Activated CD4-positive, alpha-beta memory T cell treated with anti-CD3 and anti-CD28 coated beads for 36 hours (primary cell): Measurements from ENCODE around the gene SEMA3B. TPM values are rescaled to one million over a fixed set of nuclear protein-coding genes. Genes with fewer than 3 reads are reported as not detected.

Source experiments
- CTCF ChIA-PET: fragments of 350-600 bp; sonication (Branson Sonifier 250); formaldehyde crosslinking; loops from one replicate; lab custom pipeline; 2021; ENCODE audit warnings: antibody characterized with exemption, inconsistent platforms; lab: Charles Lee
- POLR2A ChIA-PET: fragments of 350-600 bp; sonication (Branson Sonifier 250); formaldehyde crosslinking; loops from one replicate; lab custom pipeline; 2021; ENCODE audit warnings: antibody characterized with exemption; lab: Charles Lee
- DNase-seq: peaks from one replicate; pipeline ENCODE4 v3.0.0-alpha.2; 2020
- H3K27ac Mint-ChIP-seq: one replicate; pipeline ENCODE4 v1.8.0; 2021; ENCODE audit warnings: mixed read lengths
- H3K27me3 Mint-ChIP-seq: one replicate; pipeline ENCODE4 v1.8.0; 2021; ENCODE audit warnings: mixed read lengths
- H3K36me3 Mint-ChIP-seq: one replicate; pipeline ENCODE4 v1.8.0; 2021; ENCODE audit warnings: mixed read lengths
- H3K4me1 Mint-ChIP-seq: one replicate; pipeline ENCODE4 v1.8.0; 2021; ENCODE audit warnings: low read depth, mixed read lengths
- H3K4me3 Mint-ChIP-seq: one replicate; pipeline ENCODE4 v1.8.0; 2021; ENCODE audit warnings: mild to moderate bottlenecking, mixed read lengths
- H3K9me3 Mint-ChIP-seq: one replicate; pipeline ENCODE4 v1.8.0; 2021; ENCODE audit warnings: mixed read lengths
- intact Hi-C: fragments of 100-400 bp; cut with micrococcal nuclease; formaldehyde crosslinking; loops from one replicate; pipeline ENCODE4 v1.15.1; 2023
- total RNA-seq, 2 experiments: library from RNA; stranded (reverse); gene quantifications; one replicate each; pipeline ENCODE4 v1.2.3, GENCODE V29; 2021

Gene SEMA3B
- total RNA-seq, 2 experiments from 2014 or later, result 0.86 to 0.97 TPM

DNA sequence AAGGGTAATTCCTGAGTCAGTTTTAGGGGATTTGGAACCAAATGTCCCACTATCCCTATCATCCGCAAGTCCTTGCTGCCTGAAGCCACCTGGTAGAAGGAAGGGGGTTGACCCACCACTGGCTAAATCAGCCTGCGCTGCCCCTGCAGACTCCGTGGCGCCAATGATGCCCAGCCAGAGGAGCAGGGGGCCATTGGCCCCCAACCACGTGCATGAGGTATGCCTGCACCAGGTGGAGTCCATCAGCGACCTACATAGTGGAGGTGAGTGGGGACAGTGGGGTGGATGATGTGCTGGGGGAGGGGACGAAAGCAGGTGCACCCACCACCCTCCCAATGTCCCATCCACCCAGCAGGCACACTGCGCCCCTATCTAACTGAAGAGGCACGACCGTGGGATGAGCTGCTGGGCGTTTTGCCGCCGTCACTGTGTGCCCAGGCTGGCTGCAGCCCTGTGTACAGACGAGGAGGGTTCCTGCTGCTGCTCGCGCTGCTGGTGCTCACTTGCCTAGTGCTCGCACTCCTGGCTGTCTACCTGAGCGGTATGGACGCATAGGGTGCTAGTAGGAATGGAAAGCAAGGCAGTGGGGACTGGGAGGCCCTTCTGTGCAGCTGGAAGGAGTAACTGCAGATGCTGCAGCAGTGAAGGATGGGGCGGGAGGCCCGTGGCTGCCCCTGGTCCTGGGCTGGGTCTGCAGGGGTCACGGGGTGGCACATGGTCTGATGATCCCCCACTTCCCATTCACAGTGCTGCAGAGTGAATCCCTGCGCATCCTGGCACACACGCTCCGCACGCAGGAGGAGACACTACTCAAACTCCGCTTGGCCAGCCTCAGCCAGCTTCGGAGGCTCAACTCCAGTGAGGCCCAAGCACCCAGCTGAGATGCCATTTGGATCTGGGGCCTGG is 17.6 kb downstream of the SEMA3B start:
- Mint-ChIP-seq H3K36me3 (peaks cover 28% of the 10 kb centered on the region), H3K27me3 (no peaks in the 10 kb centered on the region), H3K4me1 (peaks cover 10% of the 10 kb centered on the region), H3K9me3 (no peaks in the 10 kb centered on the region), H3K4me3 (no peak overlapping the region), H3K27ac (no peak overlapping the region)
- POLR2A ChIA-PET, result no interaction called here
- intact Hi-C loops, result no loop called here
- CTCF ChIA-PET, result no interaction called here
- DNase-seq, result no peak

DNA sequence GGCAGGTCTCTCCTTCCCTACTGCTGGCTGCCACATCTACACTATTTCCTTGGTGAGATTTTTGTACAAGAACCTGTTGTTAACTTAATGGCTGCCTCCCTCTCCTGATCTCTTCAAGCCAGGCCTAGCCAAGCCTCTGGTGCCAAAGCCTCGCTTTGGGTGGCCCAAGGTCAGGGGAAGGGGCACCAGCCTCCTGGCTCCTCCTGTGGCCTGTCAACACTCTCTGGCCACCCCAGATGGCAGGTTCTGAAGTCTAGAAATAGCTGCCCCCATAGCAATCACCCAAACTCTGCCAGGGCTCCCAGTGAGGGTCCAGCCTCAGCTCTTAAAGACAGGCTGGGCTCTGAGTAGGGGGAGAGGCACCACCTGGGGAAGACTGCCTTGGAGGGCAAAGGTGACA is 18.3 kb downstream of the SEMA3B start:
- intact Hi-C loops, result no loop called here
- Mint-ChIP-seq H3K9me3 (no peaks in the 10 kb centered on the region), H3K27ac (no peak overlapping the region), H3K4me3 (no peak overlapping the region), H3K27me3 (no peaks in the 10 kb centered on the region), H3K36me3 (peaks cover 28% of the 10 kb centered on the region), H3K4me1 (peaks cover 10% of the 10 kb centered on the region)
- CTCF ChIA-PET, result no interaction called here
- POLR2A ChIA-PET, result no interaction called here
- no peak for DNase-seq

DNA sequence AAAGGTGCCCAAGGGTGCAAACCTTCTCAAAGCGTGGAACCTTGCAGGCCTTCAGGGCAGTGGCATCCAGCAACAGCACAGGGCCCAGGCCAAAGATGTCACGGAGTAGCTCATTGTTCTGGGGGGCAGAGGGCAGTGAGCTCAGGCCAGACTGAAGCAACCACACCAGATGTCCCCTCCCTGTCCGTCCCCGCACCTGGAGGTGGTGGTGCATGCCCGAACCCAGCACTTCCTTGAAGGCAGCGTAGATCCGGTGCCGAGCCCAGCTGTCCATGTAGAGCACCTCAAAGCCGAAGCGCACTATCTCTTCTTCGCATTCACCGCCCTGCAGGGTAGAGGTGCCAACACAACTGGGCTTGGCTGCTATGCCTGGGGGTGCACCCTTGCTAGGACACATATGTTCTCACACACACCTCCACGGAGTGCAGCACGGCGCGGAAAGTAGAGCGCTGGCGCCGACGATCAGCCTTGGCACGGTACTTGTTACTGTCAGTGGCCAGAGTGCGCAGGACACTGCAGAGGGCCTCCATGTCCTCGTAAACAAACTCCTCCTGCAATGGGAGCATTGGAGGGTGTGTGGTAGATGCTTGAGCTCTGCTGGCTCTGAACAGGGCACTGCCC is 19.6 kb downstream of the SEMA3B start:
- intact Hi-C loops, result no loop called here
- ChIA-PET CTCF (interaction anchor here (1.2 kb wide), 1 partner anchor 28 kb away, joined by 4 read pairs; no protein-coding TSS in a partner anchor), POLR2A (interaction anchor here (2.1 kb wide), 1 partner anchor 10 kb away, joined by 16 read pairs; the partner anchor contains the start of gene LSMEM2)
- Mint-ChIP-seq H3K27me3 (no peaks in the 10 kb centered on the region), H3K9me3 (no peaks in the 10 kb centered on the region), H3K36me3 (peaks cover 28% of the 10 kb centered on the region), H3K4me1 (peaks cover 19% of the 10 kb centered on the region), H3K4me3 (no peak overlapping the region), H3K27ac (no peak overlapping the region)
- DNase-seq, result no peak

DNA sequence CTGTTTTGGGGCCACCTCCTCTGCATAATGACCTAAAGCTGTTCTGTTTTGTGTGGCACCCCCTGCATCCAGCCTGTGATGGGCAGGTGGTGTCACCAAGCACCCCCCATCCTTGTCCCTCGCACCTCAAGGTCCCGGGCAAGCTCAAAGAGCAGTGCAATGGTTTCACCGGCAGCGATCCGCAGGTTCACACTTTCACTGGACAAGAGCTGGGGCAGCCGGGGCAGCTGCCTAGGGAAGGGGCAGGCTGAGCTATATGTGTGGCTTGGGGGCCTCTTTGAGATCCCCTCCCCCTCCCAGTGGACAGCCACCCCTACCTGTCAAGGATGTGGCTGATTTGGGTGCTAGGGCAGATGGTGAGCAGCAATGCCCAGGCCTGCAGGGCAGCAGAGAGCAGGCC is 20.2 kb downstream of the SEMA3B start:
- no peak for DNase-seq
- CTCF ChIA-PET, result interaction anchor here (0.7 to 1.7 kb wide), 4 partner anchors 14 to 36 kb away, joined by 3 to 5 read pairs (median 4); no protein-coding TSS in a partner anchor
- H3K9me3 Mint-ChIP-seq, result no peaks in the 10 kb centered on the region
- H3K27ac Mint-ChIP-seq, result no peak overlapping the region
- peaks cover 19% of the 10 kb centered on the region for H3K4me1 Mint-ChIP-seq
- POLR2A ChIA-PET, result interaction anchor here (2.1 kb wide), 1 partner anchor 11 kb away, joined by 16 read pairs; the partner anchor contains the start of gene LSMEM2
- no peak overlapping the region for H3K4me3 Mint-ChIP-seq
- no peaks in the 10 kb centered on the region for H3K27me3 Mint-ChIP-seq
- peaks cover 28% of the 10 kb centered on the region for H3K36me3 Mint-ChIP-seq
- intact Hi-C loops, result no loop called here

DNA sequence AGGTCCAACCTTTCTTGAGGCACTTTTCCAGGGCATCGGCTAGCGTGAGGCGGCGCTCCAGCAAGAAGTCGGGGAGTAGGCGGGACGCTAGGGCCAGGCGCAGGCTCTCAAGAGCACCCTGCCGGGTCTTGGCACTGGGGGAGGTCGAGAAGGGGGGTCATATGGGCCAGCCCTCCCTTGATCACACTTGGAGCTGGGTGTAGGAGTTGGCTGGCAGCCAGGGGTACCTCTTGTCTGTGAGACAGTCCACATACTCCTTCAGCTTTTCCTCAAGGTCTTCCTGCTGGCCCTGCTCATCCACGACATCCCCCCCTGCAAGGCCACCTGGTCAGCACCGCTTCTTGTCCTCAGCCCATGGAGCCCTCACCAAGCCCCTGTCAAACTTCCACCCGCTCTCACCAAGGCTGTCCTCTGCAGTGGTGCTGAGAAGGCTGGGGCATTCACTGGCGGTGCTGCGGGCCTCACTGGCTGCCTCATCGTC is 21.3 kb downstream of the SEMA3B start:
- intact Hi-C loops, result no loop called here
- H3K27me3 Mint-ChIP-seq, result no peaks in the 10 kb centered on the region
- H3K36me3 Mint-ChIP-seq, result peaks cover 28% of the 10 kb centered on the region
- H3K9me3 Mint-ChIP-seq, result no peaks in the 10 kb centered on the region
- H3K4me3 Mint-ChIP-seq, result peak overlapping the region; percentile 92
- no peak for DNase-seq
- H3K4me1 Mint-ChIP-seq, result peaks cover 19% of the 10 kb centered on the region
- ChIA-PET CTCF (interaction anchor here (1.1 to 1.7 kb wide), 2 partner anchors 15 to 18 kb away, joined by 3 to 5 read pairs; no protein-coding TSS in a partner anchor), POLR2A (interaction anchor here (2.1 kb wide), 1 partner anchor 12 kb away, joined by 16 read pairs; the partner anchor contains the start of gene LSMEM2)
- H3K27ac Mint-ChIP-seq, result no peak overlapping the region

DNA sequence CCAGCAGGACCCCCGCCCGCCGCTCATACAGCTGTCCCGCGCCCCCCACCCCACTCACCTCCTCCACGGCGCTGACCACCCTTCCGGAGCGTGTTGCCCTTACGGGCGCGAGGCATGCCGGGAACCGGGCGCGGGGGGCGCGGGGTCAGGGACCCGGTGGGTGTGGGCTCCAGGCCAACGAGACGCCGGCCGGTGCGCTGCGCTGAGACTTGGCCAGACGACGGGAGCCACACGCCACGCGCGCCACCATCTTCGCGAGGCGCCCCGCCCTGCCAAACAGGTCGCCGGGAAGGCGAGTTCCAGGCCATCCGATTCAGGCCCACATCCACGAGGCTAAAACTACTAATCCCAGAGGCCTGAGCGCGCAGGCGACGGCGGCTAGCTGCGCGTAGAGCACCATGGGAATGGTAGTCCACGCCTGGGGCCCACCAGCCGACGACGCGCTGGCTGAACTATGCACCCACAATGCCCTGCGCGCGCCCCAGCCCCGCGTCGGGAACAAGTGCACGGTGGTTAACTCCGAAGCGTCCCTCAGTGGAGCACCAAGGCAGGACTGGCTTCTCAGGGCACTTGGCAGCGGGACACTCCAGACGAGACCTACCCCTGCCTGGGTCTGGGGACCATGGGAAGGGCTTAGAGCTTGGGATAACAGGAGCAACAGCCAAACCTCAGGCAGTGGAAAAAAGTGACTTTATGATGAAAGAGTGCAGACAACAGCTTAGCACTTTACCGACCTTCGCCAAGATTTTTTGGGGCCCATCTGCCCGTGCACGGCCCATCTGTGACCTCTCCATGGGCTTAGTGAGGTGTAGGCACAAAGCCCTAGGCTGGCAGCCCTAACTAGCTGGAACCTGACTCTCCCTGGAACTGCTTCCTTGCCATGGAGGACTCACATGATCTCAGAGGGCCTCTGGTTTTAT is 23.5 kb downstream of the SEMA3B start, which contains the start of gene IFRD2:
TSS of gene IFRD2 (minus strand) at position 271 of the 920 bp plus-strand sequence. CDS start at position 116, 155 bp downstream.
- CTCF ChIA-PET, result interaction anchor here (0.6 to 2.3 kb wide), 11 partner anchors 13 to 353 kb away, joined by 3 to 14 read pairs (median 3); partner anchors contain the start of genes LSMEM2, RASSF1 and RBM6
- Mint-ChIP-seq H3K27ac (peak within 1 kb of the TSS; percentile 90), H3K9me3 (no peaks in the 10 kb centered on the region), H3K27me3 (no peaks in the 10 kb centered on the region), H3K36me3 (peaks cover 20% of the 10 kb centered on the region), H3K4me1 (peaks cover 20% of the 10 kb centered on the region), H3K4me3 (peak within 1 kb of the TSS; percentile 92)
- intact Hi-C loops, result loop anchor here (1.0 kb wide), 5 partner anchors 18 to 67 kb away; partner anchors contain the start of genes TMEM115 and TUSC2
- DNase-seq, result peak; percentile 98
- POLR2A ChIA-PET, result interaction anchor here (0.8 to 2.7 kb wide), 10 partner anchors 9 to 64 kb away, joined by 3 to 15 read pairs (median 4); partner anchors contain the start of genes LSMEM2 and TUSC2

DNA sequence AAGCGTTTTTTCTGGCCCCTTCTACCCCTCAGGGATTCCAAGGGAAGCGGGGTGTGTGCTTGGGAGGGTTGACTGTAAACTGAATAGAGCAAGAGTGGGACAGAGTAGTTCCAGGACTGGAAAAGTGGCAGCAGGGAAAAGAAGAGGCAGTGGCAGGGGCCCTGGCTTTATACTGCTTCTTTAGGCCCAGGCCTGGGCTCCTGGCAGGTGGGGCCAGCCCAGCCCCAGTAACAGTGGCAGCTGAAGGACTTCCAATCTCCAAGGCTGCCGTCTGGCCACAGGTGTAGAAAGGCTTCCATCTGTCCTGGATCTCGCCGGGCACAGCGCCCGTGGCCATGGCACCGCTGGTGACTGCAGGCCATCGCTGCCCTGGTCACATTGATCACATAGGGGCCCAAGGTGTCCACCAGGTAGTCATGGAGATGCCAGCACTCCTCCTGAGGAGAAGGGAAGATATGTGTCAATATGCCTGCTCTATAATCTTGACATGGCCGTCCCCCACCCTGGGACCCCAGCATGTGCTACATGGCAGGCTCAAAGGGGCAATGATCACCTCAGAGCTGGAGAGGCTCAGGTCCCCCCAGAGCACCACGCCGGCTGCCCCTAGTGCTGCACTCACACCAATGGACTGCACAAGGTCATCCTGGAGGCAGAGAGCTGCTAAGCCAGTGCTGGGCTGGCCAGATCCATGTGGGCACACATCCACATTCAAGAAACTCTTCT is 24.3 kb downstream of the SEMA3B start:
- Mint-ChIP-seq H3K4me3 (peak overlapping the region; percentile 92), H3K27me3 (no peaks in the 10 kb centered on the region), H3K36me3 (peaks cover 16% of the 10 kb centered on the region), H3K27ac (peak overlapping the region; percentile 90), H3K4me1 (peaks cover 28% of the 10 kb centered on the region), H3K9me3 (no peaks in the 10 kb centered on the region)
- intact Hi-C loops, result no loop called here
- ChIA-PET POLR2A (interaction anchor here (0.8 to 2.7 kb wide), 5 partner anchors 9 to 61 kb away, joined by 3 to 15 read pairs (median 4); partner anchors contain the start of gene LSMEM2), CTCF (interaction anchor here (0.8 to 2.3 kb wide), 5 partner anchors 33 to 67 kb away, joined by 3 to 8 read pairs (median 4); partner anchors contain the start of gene RASSF1)
- no peak for DNase-seq

DNA sequence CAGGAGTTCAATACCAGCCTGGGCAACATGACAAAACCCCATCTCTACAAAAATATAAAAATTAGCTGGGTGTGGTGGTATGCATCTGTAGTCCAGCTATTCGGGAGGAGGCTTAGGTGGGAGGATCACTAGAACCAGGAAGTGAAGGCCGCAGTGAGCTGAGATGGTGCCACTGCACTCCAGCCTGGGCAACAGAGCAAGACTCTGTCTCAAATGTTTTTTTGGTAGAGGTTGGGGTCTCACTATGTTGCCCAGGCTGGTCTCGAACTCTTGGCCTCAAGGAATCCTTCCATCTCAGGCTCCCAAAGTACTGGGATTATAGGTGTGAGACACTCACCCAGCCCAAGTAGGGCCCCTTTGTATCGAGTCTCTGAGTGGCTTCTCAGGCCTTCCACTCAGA is 25.1 kb downstream of the SEMA3B start:
- Mint-ChIP-seq H3K4me1 (peaks cover 30% of the 10 kb centered on the region), H3K9me3 (no peaks in the 10 kb centered on the region), H3K27me3 (no peaks in the 10 kb centered on the region), H3K36me3 (peaks cover 16% of the 10 kb centered on the region), H3K4me3 (no peak overlapping the region), H3K27ac (no peak overlapping the region)
- CTCF ChIA-PET, result no interaction called here
- intact Hi-C loops, result no loop called here
- DNase-seq, result no peak
- POLR2A ChIA-PET, result no interaction called here

DNA sequence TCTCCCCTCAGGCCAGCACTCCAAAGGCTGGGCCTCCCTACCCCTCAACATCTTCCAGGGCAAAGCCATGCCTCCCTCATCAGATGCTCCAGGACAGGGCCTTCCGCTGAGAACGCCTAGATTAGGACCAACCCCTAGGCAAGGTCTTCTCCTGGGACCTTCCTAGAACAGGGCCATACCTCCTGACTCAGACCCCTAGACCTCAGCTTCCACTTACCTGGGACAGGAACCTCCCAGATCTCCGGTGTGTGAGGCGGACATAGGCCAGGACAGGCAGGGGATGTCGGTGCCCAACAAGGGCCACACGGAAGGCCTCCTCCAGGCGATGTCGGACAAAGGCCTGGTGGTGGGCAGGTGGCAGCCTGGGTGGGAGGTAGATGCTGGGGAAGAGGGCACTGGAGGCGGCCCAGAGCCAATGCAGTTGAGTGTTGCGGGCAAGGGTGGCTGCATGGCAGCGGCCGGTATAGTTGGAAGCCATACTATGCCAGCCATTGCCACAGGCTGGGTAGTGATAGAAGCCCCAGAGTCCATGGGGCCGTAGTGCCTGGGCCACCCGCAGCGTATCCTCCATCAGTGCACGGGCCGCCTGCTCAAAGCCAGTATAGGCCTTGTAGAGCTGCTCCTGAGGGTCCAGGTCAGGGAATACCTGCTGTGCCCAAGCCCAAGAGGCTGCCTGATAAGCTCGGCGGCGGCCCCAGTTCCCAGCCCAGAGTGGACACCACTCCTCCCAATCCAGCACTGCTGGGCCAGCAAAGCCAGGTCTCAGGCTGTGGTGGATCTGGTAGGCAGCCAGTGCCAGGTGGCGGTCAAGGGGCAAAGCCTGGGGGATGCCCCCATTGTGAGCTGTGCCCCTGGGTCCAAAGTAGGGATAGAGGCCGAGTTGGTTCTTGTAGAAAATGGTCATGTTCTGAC is 25.8 kb downstream of the SEMA3B start:
- Mint-ChIP-seq H3K4me1 (peaks cover 31% of the 10 kb centered on the region), H3K4me3 (no peak overlapping the region), H3K36me3 (peaks cover 11% of the 10 kb centered on the region), H3K27ac (no peak overlapping the region), H3K9me3 (no peaks in the 10 kb centered on the region), H3K27me3 (no peaks in the 10 kb centered on the region)
- POLR2A ChIA-PET, result no interaction called here
- intact Hi-C loops, result no loop called here
- CTCF ChIA-PET, result interaction anchor here (0.9 to 1.0 kb wide), 2 partner anchors 20 to 37 kb away, joined by 3 read pairs; no protein-coding TSS in a partner anchor
- DNase-seq, result no peak
